MCF 10A (cell line): ENCODE data around the gene SELENOP. TPM values are rescaled to one million over a fixed set of nuclear protein-coding genes. Genes with fewer than 3 reads are reported as not detected.

Experiments
- BruUV-seq: library from RNA; stranded (reverse); fragments of 400-500 nt; replicated peaks from 2 replicates; lab custom pipeline; 2021; lab: Mats Ljungman, UMichigan
- CTCF ChIA-PET: fragments of 300-600 bp; sonication (Branson Sonifier 250); formaldehyde crosslinking; extraction: SDS; loops from one replicate; lab custom pipeline; 2021; ENCODE audit warnings: antibody characterized with exemption, inconsistent platforms; lab: Yijun Ruan, JAX
- POLR2A ChIA-PET: fragments of 300-600, 350-650 bp; sonication (Branson Sonifier 250); formaldehyde crosslinking; extraction: SDS; loops from one replicate; lab custom pipeline; 2020; ENCODE audit warnings: antibody characterized with exemption, inconsistent platforms; lab: Yijun Ruan, JAX
- DNase-seq: peaks from one replicate; pipeline ENCODE4 v3.0.0-alpha.2; 2018; ENCODE audit not compliant: unreplicated experiment
- H3K27ac Mint-ChIP-seq: one replicate; pipeline ENCODE4 v1.8.0; 2022; ENCODE audit warnings: mild to moderate bottlenecking, low read depth, mixed read lengths; ENCODE audit not compliant: unreplicated experiment
- H3K27me3 Mint-ChIP-seq: one replicate; pipeline ENCODE4 v1.8.0; 2022; ENCODE audit warnings: mixed read lengths; ENCODE audit not compliant: insufficient read depth, unreplicated experiment
- H3K36me3 Mint-ChIP-seq: one replicate; pipeline ENCODE4 v1.8.0; 2022; ENCODE audit warnings: mild to moderate bottlenecking, moderate library complexity, mixed read lengths; ENCODE audit not compliant: insufficient read depth, unreplicated experiment
- H3K4me1 Mint-ChIP-seq: one replicate; pipeline ENCODE4 v1.8.0; 2022; ENCODE audit warnings: mixed read lengths; ENCODE audit not compliant: insufficient read depth, unreplicated experiment
- H3K4me3 Mint-ChIP-seq: one replicate; pipeline ENCODE4 v1.8.0; 2022; ENCODE audit warnings: mild to moderate bottlenecking, moderate library complexity, mixed read lengths; ENCODE audit not compliant: unreplicated experiment
- H3K9me3 Mint-ChIP-seq: one replicate; pipeline ENCODE4 v1.8.0; 2022; ENCODE audit warnings: mixed read lengths; ENCODE audit not compliant: unreplicated experiment
- intact Hi-C: fragments of 100-400 bp; cut with micrococcal nuclease; formaldehyde crosslinking; loops from 2 replicates; pipeline ENCODE4 v1.14.1; 2022
- total RNA-seq: library from RNA; stranded (reverse); gene quantifications from 2 replicates; pipeline ENCODE4 v1.2.3, GENCODE V29; 2022
- TF ChIP-seq, protein P1 (sequence below): fragments of 200-600 bp; IDR thresholded peaks from one replicate; pipeline ENCODE4 v1.8.0; 2022; ENCODE audit warnings: antibody characterized with exemption, mild to moderate bottlenecking; ENCODE audit not compliant: unreplicated experiment

The SELENOP gene
- total RNA-seq, 1 experiment from 2014 or later = 8.3 TPM

GRCh38 chr5:42779083-42779482, 32.6 kb downstream of the SELENOP start:
- Mint-ChIP-seq H3K9me3 (no peaks in the 10 kb centered on the region), H3K4me3 (no peak overlapping the region), H3K4me1 (no peaks in the 10 kb centered on the region), H3K27me3 (no peaks in the 10 kb centered on the region), H3K36me3 (no peaks in the 10 kb centered on the region), H3K27ac (no peak overlapping the region)
- intact Hi-C loops = no loop called here
- POLR2A ChIA-PET = no interaction called here
- DNase-seq = no peak
- TF ChIP-seq, protein P1, sequence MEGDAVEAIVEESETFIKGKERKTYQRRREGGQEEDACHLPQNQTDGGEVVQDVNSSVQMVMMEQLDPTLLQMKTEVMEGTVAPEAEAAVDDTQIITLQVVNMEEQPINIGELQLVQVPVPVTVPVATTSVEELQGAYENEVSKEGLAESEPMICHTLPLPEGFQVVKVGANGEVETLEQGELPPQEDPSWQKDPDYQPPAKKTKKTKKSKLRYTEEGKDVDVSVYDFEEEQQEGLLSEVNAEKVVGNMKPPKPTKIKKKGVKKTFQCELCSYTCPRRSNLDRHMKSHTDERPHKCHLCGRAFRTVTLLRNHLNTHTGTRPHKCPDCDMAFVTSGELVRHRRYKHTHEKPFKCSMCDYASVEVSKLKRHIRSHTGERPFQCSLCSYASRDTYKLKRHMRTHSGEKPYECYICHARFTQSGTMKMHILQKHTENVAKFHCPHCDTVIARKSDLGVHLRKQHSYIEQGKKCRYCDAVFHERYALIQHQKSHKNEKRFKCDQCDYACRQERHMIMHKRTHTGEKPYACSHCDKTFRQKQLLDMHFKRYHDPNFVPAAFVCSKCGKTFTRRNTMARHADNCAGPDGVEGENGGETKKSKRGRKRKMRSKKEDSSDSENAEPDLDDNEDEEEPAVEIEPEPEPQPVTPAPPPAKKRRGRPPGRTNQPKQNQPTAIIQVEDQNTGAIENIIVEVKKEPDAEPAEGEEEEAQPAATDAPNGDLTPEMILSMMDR = no peak
- CTCF ChIA-PET = no interaction called here
- no TSS peak for BruUV-seq

DNA sequence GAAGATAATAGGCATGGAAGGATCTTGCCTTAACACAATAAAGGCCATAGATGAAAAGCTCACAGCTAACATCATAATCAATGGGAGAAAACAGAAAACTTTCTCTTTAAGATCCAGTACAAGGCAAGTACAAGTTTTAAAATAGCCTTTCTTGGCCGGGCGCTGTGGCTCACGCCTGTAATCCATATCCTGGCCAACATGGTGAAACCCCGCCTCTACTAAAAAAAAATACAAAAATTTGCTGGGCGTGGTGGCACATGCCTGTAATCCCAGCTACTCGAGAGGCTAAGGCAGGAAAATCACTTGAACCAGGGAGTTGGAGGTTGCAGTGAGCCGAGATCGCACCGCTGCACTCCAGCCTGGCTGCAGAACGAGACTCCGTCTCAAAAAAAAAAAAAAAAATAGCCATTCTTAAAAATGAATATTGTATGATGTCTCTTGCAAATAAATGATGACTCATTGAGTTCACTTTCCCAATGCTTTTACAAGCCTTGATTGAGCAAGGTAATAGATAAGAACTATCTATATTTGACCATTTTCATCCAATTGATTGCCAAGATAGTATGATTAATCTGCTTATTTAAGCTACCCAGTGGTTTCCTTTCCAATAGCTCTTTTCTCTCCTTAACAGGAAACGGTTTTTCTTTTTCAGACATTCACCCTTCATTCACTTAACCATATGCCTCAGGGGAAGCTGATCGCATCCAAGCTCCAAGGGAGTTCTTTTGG, 39.3 kb downstream of the SELENOP start:
- CTCF ChIA-PET = interaction anchor here (0.6 to 4.3 kb wide), 11 partner anchors 39 to 1081 kb away, joined by 3 to 37 read pairs (median 4); partner anchors contain the start of gene SELENOP
- POLR2A ChIA-PET = interaction anchor here (0.6 to 1.5 kb wide), 15 partner anchors 19 to 869 kb away, joined by 3 to 6 read pairs (median 4); partner anchors contain the start of genes RIMOC1 and SELENOP
- peak overlapping the region; percentile 68 for H3K4me3 Mint-ChIP-seq

DNA sequence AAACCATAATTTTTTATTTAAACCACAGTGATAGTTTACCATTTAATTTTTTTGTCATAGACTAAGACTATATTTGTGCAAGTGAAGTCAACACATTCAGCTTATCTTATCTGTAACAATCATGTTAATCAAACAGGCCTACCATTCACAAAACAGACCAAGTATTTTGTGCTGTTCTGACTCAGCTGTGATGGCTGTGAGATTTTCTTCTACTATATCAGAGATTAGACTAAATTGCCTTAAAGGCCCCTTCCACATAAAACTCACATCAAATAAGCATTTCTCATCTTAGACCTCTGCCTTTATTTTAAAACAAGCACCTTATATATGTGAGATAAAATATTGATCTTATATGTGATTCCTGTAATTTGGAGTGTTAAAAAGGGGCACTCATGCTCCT, 41.7 kb downstream of the SELENOP start:
- H3K4me1 Mint-ChIP-seq = peaks cover 6% of the 10 kb centered on the region
- H3K27ac Mint-ChIP-seq = no peak overlapping the region
- TF ChIP-seq, protein P1 = no peak
- no peaks in the 10 kb centered on the region for H3K36me3 Mint-ChIP-seq
- ChIA-PET POLR2A (interaction anchor here (0.6 to 0.9 kb wide), 4 partner anchors 24 to 713 kb away, joined by 3 to 4 read pairs (median 4); partner anchors contain the start of gene SELENOP), CTCF (interaction anchor here (0.6 to 1.1 kb wide), 6 partner anchors 18 to 854 kb away, joined by 3 to 7 read pairs (median 4); partner anchors contain the start of gene GHR)
- BruUV-seq = no TSS peak
- no peaks in the 10 kb centered on the region for H3K9me3 Mint-ChIP-seq
- no peaks in the 10 kb centered on the region for H3K27me3 Mint-ChIP-seq
- DNase-seq = no peak
- no peak overlapping the region for H3K4me3 Mint-ChIP-seq
- intact Hi-C loops = no loop called here

More for the DNA sequence above, 39.3 kb downstream of the SELENOP start:
- H3K4me1 Mint-ChIP-seq = peaks cover 6% of the 10 kb centered on the region
- H3K27ac Mint-ChIP-seq = peak overlapping the region; percentile 19
- H3K27me3 Mint-ChIP-seq = no peaks in the 10 kb centered on the region
- BruUV-seq = no TSS peak
- H3K9me3 Mint-ChIP-seq = no peaks in the 10 kb centered on the region
- intact Hi-C loops = loop anchor here (1.0 kb wide), 1 partner anchor 117 kb away; no protein-coding TSS in a partner anchor
- TF ChIP-seq, protein P1 = no peak
- H3K36me3 Mint-ChIP-seq = no peaks in the 10 kb centered on the region
- DNase-seq = peak; percentile 50

GRCh38 chr5:42768106-42768504, 43.6 kb downstream of the SELENOP start:
- Mint-ChIP-seq H3K4me3 (no peak overlapping the region), H3K27ac (no peak overlapping the region), H3K4me1 (peaks cover 6% of the 10 kb centered on the region), H3K36me3 (no peaks in the 10 kb centered on the region), H3K27me3 (no peaks in the 10 kb centered on the region), H3K9me3 (no peaks in the 10 kb centered on the region)
- BruUV-seq = no TSS peak
- ChIA-PET POLR2A (interaction anchor here (1.1 kb wide), 1 partner anchor 763 kb away, joined by 4 read pairs; no protein-coding TSS in a partner anchor), CTCF (interaction anchor here (0.6 to 1.8 kb wide), 22 partner anchors 13 to 1263 kb away, joined by 3 to 26 read pairs (median 4); partner anchors contain the start of gene FBXO4)
- TF ChIP-seq, protein P1 = no peak
- DNase-seq = no peak
- intact Hi-C loops = loop anchor here (10.0 kb wide), 3 partner anchors 183 to 1063 kb away; no protein-coding TSS in a partner anchor
